Measurements from ENCODE around the gene CD58.

Gene CD58

GRCh38 chr1:116534014-116534739 is 36.6 kb downstream of the CD58 start:
- TF ChIP-seq FOXP2 (optimal IDR thresholded peaks at IDR 0.05; ENCODE audit: borderline replicate concordance, extremely low read depth, extremely low read length, insufficient read depth) = no peak

- TF ChIP-seq SIN3A (IDR thresholded peaks at IDR 0.05; ENCODE audit: borderline replicate concordance, insufficient read depth, low read length) = no peak
- TF ChIP-seq TAF1 (IDR thresholded peaks at IDR 0.05; ENCODE audit: borderline replicate concordance, insufficient read depth, low read length) = no peak
- no peak for TF ChIP-seq REST (IDR thresholded peaks at IDR 0.05; ENCODE audit: insufficient read depth in 1 of 2, low read depth in 2 of 2, low read length in 2 of 2)
- TF ChIP-seq FOXP2 (optimal IDR thresholded peaks at IDR 0.05; ENCODE audit: borderline replicate concordance, extremely low read depth, extremely low read length, insufficient read depth) = no peak
- no peak for TF ChIP-seq POLR2AphosphoS5 (IDR thresholded peaks at IDR 0.05; ENCODE audit: low read depth, low read length)
Observed at GRCh38 chr1:116533429-116533820, 37.4 kb downstream of the CD58 start.

- TF ChIP-seq SIN3A (IDR thresholded peaks at IDR 0.05; ENCODE audit: borderline replicate concordance, insufficient read depth, low read length) = no peak
Observed at GRCh38 chr1:116532671-116533428, 38.0 kb downstream of the CD58 start.

GRCh38 chr1:116531917-116532316 is 38.9 kb downstream of the CD58 start:
- TF ChIP-seq FOXP2 (optimal IDR thresholded peaks at IDR 0.05; ENCODE audit: borderline replicate concordance, extremely low read depth, extremely low read length, insufficient read depth) (no peak), POLR2AphosphoS5 (IDR thresholded peaks at IDR 0.05; ENCODE audit: low read depth, low read length) (no peak), REST (IDR thresholded peaks at IDR 0.05; ENCODE audit: insufficient read depth in 1 of 2, low read depth in 2 of 2, low read length in 2 of 2) (no peak), SIN3A (IDR thresholded peaks at IDR 0.05; ENCODE audit: borderline replicate concordance, insufficient read depth, low read length) (no peak), TAF1 (IDR thresholded peaks at IDR 0.05; ENCODE audit: borderline replicate concordance, insufficient read depth, low read length) (no peak)

- TF ChIP-seq REST (IDR thresholded peaks at IDR 0.05; ENCODE audit: insufficient read depth in 1 of 2, low read depth in 2 of 2, low read length in 2 of 2) = no peak
- no peak for TF ChIP-seq SIN3A (IDR thresholded peaks at IDR 0.05; ENCODE audit: borderline replicate concordance, insufficient read depth, low read length)
- no peak for TF ChIP-seq POLR2AphosphoS5 (IDR thresholded peaks at IDR 0.05; ENCODE audit: low read depth, low read length)
- no peak for TF ChIP-seq TAF1 (IDR thresholded peaks at IDR 0.05; ENCODE audit: borderline replicate concordance, insufficient read depth, low read length)
- no peak for TF ChIP-seq FOXP2 (optimal IDR thresholded peaks at IDR 0.05; ENCODE audit: borderline replicate concordance, extremely low read depth, extremely low read length, insufficient read depth)
Observed at GRCh38 chr1:116529681-116530080, 41.1 kb downstream of the CD58 start.

- TF ChIP-seq TAF1 (IDR thresholded peaks at IDR 0.05; ENCODE audit: borderline replicate concordance, insufficient read depth, low read length) = no peak
- no peak for TF ChIP-seq POLR2AphosphoS5 (IDR thresholded peaks at IDR 0.05; ENCODE audit: low read depth, low read length)
- TF ChIP-seq FOXP2 (optimal IDR thresholded peaks at IDR 0.05; ENCODE audit: borderline replicate concordance, extremely low read depth, extremely low read length, insufficient read depth) = no peak
- TF ChIP-seq REST (IDR thresholded peaks at IDR 0.05; ENCODE audit: insufficient read depth in 1 of 2, low read depth in 2 of 2, low read length in 2 of 2) = no peak
- TF ChIP-seq SIN3A (IDR thresholded peaks at IDR 0.05; ENCODE audit: borderline replicate concordance, insufficient read depth, low read length) = no peak
Observed at GRCh38 chr1:116529199-116529631, 41.6 kb downstream of the CD58 start.
